ENCODE results near the gene C1QTNF6.

GRCh38 chr22:37218771-37219411, 30.8 kb upstream of the C1QTNF6 start:
- TF ChIP-seq CTCF (IDR thresholded peaks at IDR 0.05; ENCODE audit: poor library complexity) (no peak), EZH2 (IDR thresholded peaks at IDR 0.05; ENCODE audit: borderline replicate concordance) (no peak), EZH2phosphoT487 (IDR thresholded peaks at IDR 0.05; ENCODE audit: low read depth, severe bottlenecking, unreplicated experiment) (no peak)

Data from hepatocyte (in vitro differentiated cells).